CD4-positive, CD25-positive, alpha-beta regulatory T cell (primary cell): ENCODE measurements around the gene GABARAP. TPM values are rescaled to one million over a fixed set of nuclear protein-coding genes. Genes with fewer than 3 reads are reported as not detected.

ENCODE experiments used
- ATAC-seq, 2 donors: fragments of 150-1000 bp; cut with Tn5 transposase; one replicate each; pipeline ENCODE4 v1.10.0; 2021; ENCODE audit warnings: low read depth in 2 of 2, moderate number of reproducible peaks in 2 of 2, moderate library complexity in 1 of 2
- DNase-seq, 3 donors: peaks; one replicate each; pipeline versions ENCODE4 v3.0.0 to v3.0.0-alpha.2; 2012 to 2022; ENCODE audit warnings: mixed read lengths in 1 of 3
- H3K27ac ChIP-seq: one replicate; pipeline ENCODE4 v1.7.0; 2013; ENCODE audit warnings: mild to moderate bottlenecking, low read length; ENCODE audit not compliant: insufficient read depth, poor library complexity, severe bottlenecking
- H3K27me3 ChIP-seq: one replicate; pipeline ENCODE4 v1.7.0; 2013; ENCODE audit warnings: low read length; ENCODE audit not compliant: control insufficient read depth, insufficient read depth
- H3K36me3 ChIP-seq: one replicate; pipeline ENCODE4 v1.7.0; 2013; ENCODE audit warnings: mild to moderate bottlenecking, low read length, moderate library complexity; ENCODE audit not compliant: control insufficient read depth, insufficient read depth
- H3K4me1 ChIP-seq: 2 replicates; pipeline ENCODE4 v1.7.0; 2013; ENCODE audit warnings: mild to moderate bottlenecking, low read length; ENCODE audit not compliant: insufficient read depth, control insufficient read depth, poor library complexity, severe bottlenecking
- H3K4me3 ChIP-seq: one replicate; pipeline ENCODE4 v1.7.0; 2013; ENCODE audit warnings: low read depth, mild to moderate bottlenecking, low read length, moderate library complexity
- H3K9me3 ChIP-seq, 2 experiments: 1 replicate in 1 of 2; 2 replicates in 1 of 2; pipeline ENCODE4 v1.7.0; 2013; ENCODE audit warnings: low read length in 2 of 2, mild to moderate bottlenecking in 1 of 2, moderate library complexity in 1 of 2; ENCODE audit not compliant: control insufficient read depth in 2 of 2
- H3K27ac Mint-ChIP-seq, 3 donors: one replicate each; pipeline ENCODE4 v1.8.0; 2020 to 2022; ENCODE audit warnings: mild to moderate bottlenecking in 3 of 3, mixed read lengths in 3 of 3, moderate library complexity in 2 of 3
- H3K27me3 Mint-ChIP-seq: one replicate; pipeline ENCODE4 v1.8.0; 2022; ENCODE audit warnings: mild to moderate bottlenecking, mixed read lengths
- H3K36me3 Mint-ChIP-seq: one replicate; pipeline ENCODE4 v1.8.0; 2020; ENCODE audit warnings: mixed read lengths
- H3K4me1 Mint-ChIP-seq, 4 donors: one replicate each; pipeline ENCODE4 v1.8.0; 2020 to 2022; ENCODE audit warnings: mixed read lengths in 4 of 4, mild to moderate bottlenecking in 1 of 4
- H3K4me3 Mint-ChIP-seq, 4 donors: one replicate each; pipeline ENCODE4 v1.8.0; 2020 to 2022; ENCODE audit warnings: mild to moderate bottlenecking in 4 of 4, mixed read lengths in 4 of 4, moderate library complexity in 3 of 4
- H3K9me3 Mint-ChIP-seq, 7 donors: one replicate each; pipeline ENCODE4 v1.8.0; 2020 to 2022; ENCODE audit warnings: mixed read lengths in 7 of 7, mild to moderate bottlenecking in 3 of 7, moderate library complexity in 2 of 7
- polyA plus RNA-seq, 4 donors: library from polyadenylated mRNA; unstranded; fragments of 300-500 nt; fragmentation: Illumina TruSeq; gene quantifications; one replicate each; pipeline ENCODE4 v1.2.3, GENCODE V29; 2021
- total RNA-seq: library from RNA; stranded (reverse); gene quantifications from one replicate; pipeline ENCODE4 v1.2.3, GENCODE V29; 2022

Gene GABARAP
- total and polyA plus RNA-seq, 5 donors from 2014 or later = 227 to 1,205 (median 943) TPM

- H3K4me1 ChIP-seq = peaks cover 21% of the 10 kb centered on the region
- H3K4me3 Mint-ChIP-seq = peak overlapping the region in 3 of 4 donors; percentile 47 to 59 (median 50)
- H3K27ac ChIP-seq = no peak overlapping the region
- peaks cover 2% of the 10 kb centered on the region for H3K27me3 ChIP-seq
- no peak overlapping the region for H3K4me3 ChIP-seq
- H3K4me1 Mint-ChIP-seq = peaks cover 0 to 31% (median 12%) of the 10 kb centered on the region in 4 donors
- DNase-seq (no peak), ATAC-seq (no peak)
- no peaks in the 10 kb centered on the region for H3K9me3 ChIP-seq
- H3K36me3 ChIP-seq = no peaks in the 10 kb centered on the region
- H3K9me3 Mint-ChIP-seq = peaks cover 0 to 1% (median 0%) of the 10 kb centered on the region in 7 donors
- no peak overlapping the region for H3K27ac Mint-ChIP-seq
- no peaks in the 10 kb centered on the region for H3K36me3 Mint-ChIP-seq
- peaks cover 55% of the 10 kb centered on the region for H3K27me3 Mint-ChIP-seq
Measured at GRCh38 chr17:7282752-7283321, 40.6 kb upstream of the GABARAP start.

GRCh38 chr17:7281953-7282751, 39.9 kb upstream of the GABARAP start:
- DNase-seq = no peak
- Mint-ChIP-seq H3K36me3 (no peaks in the 10 kb centered on the region), H3K27me3 (peaks cover 53% of the 10 kb centered on the region), H3K9me3 (peaks cover 0 to 1% (median 0%) of the 10 kb centered on the region in 7 donors), H3K4me3 (peak overlapping the region; percentile 46 to 85 (median 70)), H3K27ac (no peak overlapping the region), H3K4me1 (peaks cover 0 to 31% (median 12%) of the 10 kb centered on the region in 4 donors)
- ATAC-seq = no peak
- Histone ChIP-seq H3K27ac (no peak overlapping the region), H3K4me3 (no peak overlapping the region), H3K9me3 (no peaks in the 10 kb centered on the region), H3K27me3 (peaks cover 2% of the 10 kb centered on the region), H3K36me3 (no peaks in the 10 kb centered on the region), H3K4me1 (peaks cover 21% of the 10 kb centered on the region)

GRCh38 chr17:7281074-7281952, 39.1 kb upstream of the GABARAP start, which contains the start of gene SLC2A4:
SLC2A4 (plus strand) TSS chr17:7281718; CDS start chr17:7281935, 217 bp downstream.
- Histone ChIP-seq H3K36me3 (no peaks in the 10 kb centered on the region), H3K9me3 (no peaks in the 10 kb centered on the region), H3K27me3 (peaks cover 2% of the 10 kb centered on the region), H3K4me1 (peaks cover 21% of the 10 kb centered on the region), H3K27ac (no peak within 1 kb of the TSS), H3K4me3 (peak within 1 kb of the TSS; percentile 48)
- Mint-ChIP-seq H3K27me3 (peaks cover 51% of the 10 kb centered on the region), H3K9me3 (peaks cover 0 to under 1% (median 0%) of the 10 kb centered on the region in 7 donors), H3K36me3 (no peaks in the 10 kb centered on the region), H3K4me1 (peaks cover 0 to 31% (median 12%) of the 10 kb centered on the region in 4 donors), H3K27ac (peak within 1 kb of the TSS in 1 of 3 donors; percentile 73), H3K4me3 (peak within 1 kb of the TSS; percentile 82 to 87 (median 86))
- ATAC-seq = peak; percentile 46 to 61
- DNase-seq = peak; percentile 60 to 82 (median 71)

GRCh38 chr17:7280519-7281073, 38.3 kb upstream of the GABARAP start:
- Mint-ChIP-seq H3K9me3 (no peaks in the 10 kb centered on the region), H3K27me3 (peaks cover 49% of the 10 kb centered on the region), H3K4me3 (peak overlapping the region; percentile 82 to 87 (median 86)), H3K36me3 (no peaks in the 10 kb centered on the region), H3K4me1 (peaks cover 0 to 31% (median 12%) of the 10 kb centered on the region in 4 donors), H3K27ac (peak overlapping the region in 1 of 3 donors; percentile 73)
- peaks cover 21% of the 10 kb centered on the region for H3K4me1 ChIP-seq
- no peaks in the 10 kb centered on the region for H3K27me3 ChIP-seq
- no peaks in the 10 kb centered on the region for H3K36me3 ChIP-seq
- DNase-seq (peak; percentile 76 to 86 (median 85)), ATAC-seq (peak; percentile 89 to 91)
- H3K4me3 ChIP-seq = peak overlapping the region; percentile 48
- H3K27ac ChIP-seq = no peak overlapping the region
- no peaks in the 10 kb centered on the region for H3K9me3 ChIP-seq

GRCh38 chr17:7279448-7279847, 37.2 kb upstream of the GABARAP start:
- no peaks in the 10 kb centered on the region for H3K36me3 Mint-ChIP-seq
- peaks cover 0 to 31% (median 12%) of the 10 kb centered on the region in 4 donors for H3K4me1 Mint-ChIP-seq
- DNase-seq = no peak
- no peaks in the 10 kb centered on the region for H3K9me3 Mint-ChIP-seq
- peak overlapping the region in 1 of 4 donors; percentile 86 for H3K4me3 Mint-ChIP-seq
- H3K27ac Mint-ChIP-seq = no peak overlapping the region
- no peak for ATAC-seq
- H3K4me1 ChIP-seq = peaks cover 21% of the 10 kb centered on the region
- no peak overlapping the region for H3K4me3 ChIP-seq
- H3K27ac ChIP-seq = no peak overlapping the region
- H3K27me3 Mint-ChIP-seq = peaks cover 50% of the 10 kb centered on the region
- H3K9me3 ChIP-seq = no peaks in the 10 kb centered on the region
- no peaks in the 10 kb centered on the region for H3K36me3 ChIP-seq
- no peaks in the 10 kb centered on the region for H3K27me3 ChIP-seq

- Histone ChIP-seq H3K36me3 (no peaks in the 10 kb centered on the region), H3K27ac (no peak overlapping the region), H3K27me3 (peaks cover 6% of the 10 kb centered on the region), H3K4me1 (peaks cover 19% of the 10 kb centered on the region), H3K9me3 (no peaks in the 10 kb centered on the region), H3K4me3 (no peak overlapping the region)
- no peak for ATAC-seq
- DNase-seq = no peak
- Mint-ChIP-seq H3K27me3 (peaks cover 41% of the 10 kb centered on the region), H3K9me3 (peaks cover 0 to 2% (median 0%) of the 10 kb centered on the region in 7 donors), H3K27ac (peak overlapping the region in 2 of 3 donors; percentile 20 to 78), H3K4me3 (peak overlapping the region in 1 of 4 donors; percentile 67), H3K4me1 (peaks cover 5 to 24% (median 12%) of the 10 kb centered on the region in 4 donors), H3K36me3 (no peaks in the 10 kb centered on the region)
Measured at GRCh38 chr17:7266784-7267183, 24.5 kb upstream of the GABARAP start.

- H3K27me3 ChIP-seq = peaks cover 6% of the 10 kb centered on the region
- peaks cover 0 to 2% (median 0%) of the 10 kb centered on the region in 7 donors for H3K9me3 Mint-ChIP-seq
- peaks cover 33% of the 10 kb centered on the region for H3K27me3 Mint-ChIP-seq
- no peaks in the 10 kb centered on the region for H3K36me3 Mint-ChIP-seq
- peaks cover 5% of the 10 kb centered on the region for H3K36me3 ChIP-seq
- peaks cover 34% of the 10 kb centered on the region for H3K4me1 ChIP-seq
- no peaks in the 10 kb centered on the region for H3K9me3 ChIP-seq
- no peak for ATAC-seq
- no peak overlapping the region for H3K4me3 ChIP-seq
- peak overlapping the region; percentile 27 to 90 (median 66) for H3K4me3 Mint-ChIP-seq
- H3K4me1 Mint-ChIP-seq = peaks cover 5 to 32% (median 13%) of the 10 kb centered on the region in 4 donors
- H3K27ac ChIP-seq = no peak overlapping the region
- DNase-seq = no peak
- H3K27ac Mint-ChIP-seq = no peak overlapping the region
Measured at GRCh38 chr17:7263801-7264078, 21.5 kb upstream of the GABARAP start.
